Measurements from ENCODE around the gene TMX4.
"Not testable (repeated sequence)": the region's sequence is repeated elsewhere in the genome, so short reads cannot be mapped to it uniquely, and the experiment has no call there.

The TMX4 gene

DNA sequence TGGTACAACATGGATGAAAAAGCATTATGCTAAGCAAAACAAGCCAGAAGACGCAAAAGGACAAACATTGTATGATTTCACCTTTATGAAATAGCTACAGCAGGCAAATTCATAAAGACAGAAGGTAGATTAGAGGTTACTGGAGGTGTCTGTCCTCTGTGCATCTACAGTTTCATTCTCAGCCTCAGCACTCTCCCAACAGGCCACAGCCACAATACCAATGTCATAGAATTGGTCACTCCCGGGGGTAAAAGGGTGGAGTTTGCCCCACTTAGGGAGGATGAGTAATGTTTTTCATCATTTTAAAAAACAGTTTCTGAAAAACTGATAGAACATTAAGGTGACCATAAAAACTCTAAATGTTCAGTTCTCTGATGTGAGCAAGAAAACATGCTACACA lies 17.2 kb upstream of the TMX4 start:
- Mint-ChIP-seq H3K27ac (no peak overlapping the region), H3K9me3 (no peaks in the 10 kb centered on the region), H3K4me3 (no peak overlapping the region), H3K4me1 (peaks cover 4% of the 10 kb centered on the region), H3K36me3 (no peaks in the 10 kb centered on the region), H3K27me3 (peaks cover 1% of the 10 kb centered on the region)
- ATAC-seq (ENCODE audit: low read depth) = no peak
- DNase-seq (ENCODE audit: low spot score in 2 of 2) = no peak

DNA sequence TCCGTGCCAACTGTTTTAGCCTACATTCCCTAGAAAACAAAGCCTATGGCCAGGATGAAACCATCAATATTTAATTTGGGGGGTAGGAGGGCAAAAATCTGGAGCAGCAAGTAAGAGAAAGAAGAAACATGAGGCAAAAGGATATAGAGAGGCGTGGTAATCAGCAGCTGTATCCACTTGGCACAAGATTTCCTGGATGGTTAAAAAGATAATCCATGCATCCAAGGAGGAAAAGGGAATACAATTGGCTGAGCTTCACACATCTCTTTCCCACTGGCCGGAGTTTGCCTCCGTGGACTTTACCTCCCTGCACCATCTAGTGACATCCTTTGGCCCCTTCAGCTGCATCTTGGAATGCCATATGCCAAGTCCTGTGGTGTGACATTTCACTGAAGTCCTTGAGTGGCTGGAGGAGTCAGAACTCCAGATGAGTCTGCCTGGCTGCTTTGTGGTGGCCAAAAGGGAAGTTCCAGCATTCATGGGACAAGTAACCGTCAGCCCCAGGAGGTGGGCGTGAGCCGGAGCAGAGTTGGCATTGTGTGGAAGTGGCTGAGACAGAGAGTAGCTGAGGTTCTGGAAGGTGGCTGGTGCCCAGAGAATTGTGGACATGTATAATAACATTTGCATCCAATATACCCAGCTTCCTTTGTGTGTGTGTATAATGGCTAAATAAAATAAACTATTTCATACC lies 13.7 kb upstream of the TMX4 start:
- H3K36me3 Mint-ChIP-seq = no peaks in the 10 kb centered on the region
- no peak overlapping the region for H3K4me3 Mint-ChIP-seq
- H3K27me3 Mint-ChIP-seq = no peaks in the 10 kb centered on the region
- ATAC-seq (ENCODE audit: low read depth) (no peak), DNase-seq (ENCODE audit: low spot score in 2 of 2) (no peak)
- H3K9me3 Mint-ChIP-seq = no peaks in the 10 kb centered on the region
- H3K4me1 Mint-ChIP-seq = peaks cover 8% of the 10 kb centered on the region
- no peak overlapping the region for H3K27ac Mint-ChIP-seq

DNA sequence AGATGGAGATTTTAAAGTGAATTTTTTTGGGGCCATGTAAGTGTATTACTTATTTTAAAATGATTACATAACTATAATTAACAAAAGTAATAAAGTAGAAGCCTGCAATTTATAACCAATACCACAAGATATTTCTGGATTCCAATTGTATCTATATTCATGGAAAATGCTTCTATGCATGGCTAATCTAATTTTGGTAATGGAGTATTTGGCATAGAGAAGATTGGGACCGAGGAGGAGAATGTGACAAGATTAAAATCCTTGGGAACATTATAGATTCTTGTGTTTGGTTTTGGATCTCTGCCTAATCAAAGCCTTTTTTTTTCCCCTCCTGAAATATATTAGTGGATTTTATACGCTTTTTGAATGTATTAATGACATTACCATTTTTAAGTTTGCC lies 12.9 kb upstream of the TMX4 start:
- DNase-seq (ENCODE audit: low spot score in 2 of 2) (no peak), ATAC-seq (ENCODE audit: low read depth) (no peak)
- no peaks in the 10 kb centered on the region for H3K27me3 Mint-ChIP-seq
- no peaks in the 10 kb centered on the region for H3K36me3 Mint-ChIP-seq
- no peak overlapping the region for H3K27ac Mint-ChIP-seq
- peaks cover 8% of the 10 kb centered on the region for H3K4me1 Mint-ChIP-seq
- no peak overlapping the region for H3K4me3 Mint-ChIP-seq
- no peaks in the 10 kb centered on the region for H3K9me3 Mint-ChIP-seq

DNA sequence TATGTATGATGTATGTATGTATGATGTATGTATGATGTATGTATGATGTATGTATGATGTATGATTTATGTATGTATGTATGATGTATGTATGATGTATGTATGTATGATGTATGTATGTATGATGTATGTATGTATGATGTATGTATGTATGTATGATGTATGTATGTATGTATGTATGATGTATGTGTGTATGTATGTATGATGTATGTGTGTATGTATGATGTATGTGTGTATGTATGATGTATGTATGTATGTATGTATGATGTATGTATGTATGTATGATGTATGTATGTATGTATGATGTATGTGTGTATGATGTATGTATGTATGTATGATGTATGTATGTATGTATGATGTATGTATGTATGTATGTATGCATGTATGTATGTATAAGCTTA lies 12.0 kb upstream of the TMX4 start:
- not testable (repeated sequence) for H3K4me1 Mint-ChIP-seq; ATAC-seq (ENCODE audit: low read depth); H3K9me3 Mint-ChIP-seq; DNase-seq (ENCODE audit: low spot score in 2 of 2); H3K4me3 Mint-ChIP-seq; H3K36me3 Mint-ChIP-seq; H3K27me3 Mint-ChIP-seq
- H3K27ac Mint-ChIP-seq = peak overlapping the region; percentile 62

DNA sequence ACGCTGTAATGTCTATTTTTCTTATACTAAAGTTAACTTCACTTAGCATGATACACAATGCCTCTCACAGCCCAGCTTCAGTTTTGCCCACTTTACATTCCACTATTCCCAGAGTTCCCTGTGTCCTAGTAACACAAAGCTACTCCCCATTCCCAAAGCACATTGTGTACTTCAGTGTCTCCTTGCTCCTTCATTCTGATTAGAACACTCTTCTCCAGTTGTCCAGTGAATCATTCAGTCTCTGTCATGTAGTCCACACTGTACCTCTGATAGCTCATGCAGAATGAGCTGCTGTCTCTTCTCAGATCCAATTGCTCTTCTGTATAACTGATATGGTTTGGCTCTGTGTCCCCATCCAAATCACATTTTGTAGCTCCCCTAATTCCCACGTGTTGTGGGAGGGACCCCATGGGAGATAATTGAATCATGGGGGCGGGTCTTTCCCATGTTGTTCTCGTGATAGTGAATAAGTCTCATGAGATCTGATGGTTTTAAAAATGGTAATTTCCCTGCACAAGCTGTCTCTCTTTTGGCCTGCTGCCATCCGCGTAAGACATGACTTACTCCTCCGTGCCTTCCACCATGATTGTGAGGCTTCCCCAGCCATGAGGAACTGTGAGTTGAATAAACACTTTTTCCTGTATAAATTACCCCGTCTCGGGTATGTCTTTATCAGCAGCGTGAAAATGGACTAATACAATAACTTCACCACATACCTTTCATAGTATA lies 2.1 kb upstream of the TMX4 start:
- ATAC-seq (ENCODE audit: low read depth) (no peak), DNase-seq (ENCODE audit: low spot score in 2 of 2) (no peak)
- Mint-ChIP-seq H3K9me3 (no peaks in the 10 kb centered on the region), H3K4me1 (peaks cover 10% of the 10 kb centered on the region), H3K4me3 (no peak overlapping the region), H3K27ac (no peak overlapping the region), H3K27me3 (no peaks in the 10 kb centered on the region), H3K36me3 (no peaks in the 10 kb centered on the region)

DNA sequence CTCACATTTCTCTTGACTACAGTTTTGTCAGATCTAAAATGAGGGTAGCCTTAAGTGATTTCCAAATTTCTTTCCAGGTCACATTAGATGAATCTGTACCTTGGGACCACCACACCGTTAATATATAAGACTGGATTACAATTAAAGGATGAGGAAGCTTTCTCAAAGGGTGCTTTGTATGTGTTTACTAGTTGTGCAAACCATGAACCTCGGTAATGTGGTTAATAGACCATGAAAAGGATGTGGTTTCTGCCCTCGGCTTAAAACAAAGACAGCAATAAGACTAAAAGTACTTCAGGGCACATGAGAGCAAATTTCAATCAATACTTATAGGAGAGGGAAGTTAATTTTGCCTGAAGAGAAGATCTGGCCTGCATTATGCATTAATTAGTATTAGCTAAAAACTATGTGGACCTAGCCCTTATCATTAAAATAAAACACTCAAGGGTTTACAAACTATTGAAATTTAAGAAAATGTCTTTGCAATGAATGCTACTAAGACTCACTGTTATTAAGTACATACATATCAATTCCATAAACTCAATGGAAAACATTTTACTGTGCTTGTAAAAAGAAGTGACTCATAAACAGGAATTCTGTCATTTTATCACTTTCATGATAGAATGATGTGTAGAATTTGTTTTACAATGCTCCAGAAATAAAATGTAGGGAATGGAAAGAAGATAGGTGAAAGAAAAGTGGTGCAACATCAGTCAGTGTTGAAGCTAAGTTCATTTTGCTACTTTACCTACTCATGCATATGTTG lies 936 bp upstream of the TMX4 start:
- ATAC-seq (ENCODE audit: low read depth) (peak; percentile 65), DNase-seq (ENCODE audit: low spot score in 2 of 2) (peak in 1 of 2 donors; percentile 50)
- Mint-ChIP-seq H3K27ac (no peak overlapping the region), H3K4me3 (no peak overlapping the region), H3K36me3 (peaks cover 2% of the 10 kb centered on the region), H3K27me3 (no peaks in the 10 kb centered on the region), H3K9me3 (no peaks in the 10 kb centered on the region), H3K4me1 (peaks cover 12% of the 10 kb centered on the region)

DNA sequence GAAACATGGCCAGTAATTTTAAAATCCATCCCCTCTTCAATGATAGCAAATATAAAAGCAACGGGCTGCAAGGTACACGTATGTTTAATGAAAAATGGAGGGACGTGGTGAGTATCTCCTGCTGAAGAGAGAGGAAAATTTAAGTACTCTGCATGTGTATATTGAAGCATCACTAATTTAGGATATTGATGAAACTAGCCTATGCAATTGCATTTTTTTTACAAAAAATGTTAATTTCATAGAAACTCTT lies 362 bp upstream of the TMX4 start:
- ATAC-seq (ENCODE audit: low read depth) (peak; percentile 23), DNase-seq (ENCODE audit: low spot score in 2 of 2) (no peak)
- no peak overlapping the region for H3K4me3 Mint-ChIP-seq
- no peak overlapping the region for H3K27ac Mint-ChIP-seq
- H3K36me3 Mint-ChIP-seq = peaks cover 5% of the 10 kb centered on the region
- H3K9me3 Mint-ChIP-seq = no peaks in the 10 kb centered on the region
- H3K27me3 Mint-ChIP-seq = no peaks in the 10 kb centered on the region
- peaks cover 18% of the 10 kb centered on the region for H3K4me1 Mint-ChIP-seq

DNA sequence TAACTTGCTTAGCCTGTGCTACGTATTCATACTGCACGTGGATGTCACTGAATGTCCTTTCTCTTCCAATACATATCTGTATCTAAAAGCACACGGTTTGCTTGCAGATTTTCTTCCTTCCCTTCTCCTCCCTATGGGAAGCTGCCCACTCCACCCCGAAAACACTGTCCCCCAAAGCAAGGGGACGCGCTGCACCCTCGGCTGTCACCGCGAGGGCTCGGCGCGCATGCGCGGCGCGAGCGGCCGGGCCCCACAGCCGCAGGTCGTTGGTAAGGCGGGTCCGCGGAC lies 659 bp downstream of the TMX4 start:
- no peaks in the 10 kb centered on the region for H3K9me3 Mint-ChIP-seq
- peaks cover 8% of the 10 kb centered on the region for H3K36me3 Mint-ChIP-seq
- DNase-seq (ENCODE audit: low spot score in 2 of 2) = peak in 1 of 2 donors; percentile 68
- peak overlapping the region; percentile 85 for H3K4me3 Mint-ChIP-seq
- H3K27me3 Mint-ChIP-seq = no peaks in the 10 kb centered on the region
- ATAC-seq (ENCODE audit: low read depth) = peak; percentile 53
- peaks cover 24% of the 10 kb centered on the region for H3K4me1 Mint-ChIP-seq
- H3K27ac Mint-ChIP-seq = peak overlapping the region; percentile 42

DNA sequence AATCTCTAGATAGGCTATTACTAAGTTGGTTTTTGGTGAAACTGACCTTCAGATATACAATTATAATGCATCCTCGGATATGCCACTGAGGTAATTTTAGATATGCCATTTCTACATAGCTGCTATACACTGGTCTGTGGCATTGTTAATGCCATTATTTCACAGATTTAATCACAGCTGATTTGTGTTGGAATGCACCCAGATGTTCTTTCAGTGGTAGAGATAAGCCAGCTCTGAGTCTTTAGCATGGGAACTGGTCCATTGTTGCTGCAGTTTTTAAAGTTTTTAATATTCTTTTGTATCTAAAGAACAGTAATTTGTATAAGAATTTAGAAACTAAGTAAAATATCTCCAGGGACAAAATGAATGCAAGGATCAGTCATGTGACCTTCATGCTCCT lies 6.8 kb downstream of the TMX4 start:
- H3K9me3 Mint-ChIP-seq = no peaks in the 10 kb centered on the region
- H3K27me3 Mint-ChIP-seq = no peaks in the 10 kb centered on the region
- H3K36me3 Mint-ChIP-seq = peaks cover 14% of the 10 kb centered on the region
- no peak overlapping the region for H3K4me3 Mint-ChIP-seq
- ATAC-seq (ENCODE audit: low read depth) (no peak), DNase-seq (ENCODE audit: low spot score in 2 of 2) (no peak)
- no peak overlapping the region for H3K27ac Mint-ChIP-seq
- peaks cover 29% of the 10 kb centered on the region for H3K4me1 Mint-ChIP-seq

DNA sequence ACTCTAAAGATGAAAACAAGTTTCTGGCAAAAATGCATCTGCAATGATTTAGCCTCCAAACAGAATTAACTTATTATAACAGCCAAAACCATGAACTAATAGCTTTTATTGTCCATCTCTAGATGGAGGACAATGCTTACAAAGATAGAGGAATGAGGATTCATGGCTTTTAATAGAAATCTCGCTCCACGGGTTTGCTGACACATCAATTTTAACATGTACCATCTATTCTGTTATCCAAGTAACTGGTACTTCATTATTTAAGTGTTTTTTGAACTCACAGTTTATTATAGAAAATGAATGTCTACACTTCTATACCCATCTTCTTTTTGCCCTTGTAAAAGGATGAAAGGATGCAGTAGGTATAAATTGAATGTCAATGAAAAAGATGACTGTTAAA lies 10.8 kb downstream of the TMX4 start:
- no peak overlapping the region for H3K4me3 Mint-ChIP-seq
- no peak overlapping the region for H3K27ac Mint-ChIP-seq
- no peak for ATAC-seq (ENCODE audit: low read depth)
- H3K4me1 Mint-ChIP-seq = peaks cover 17% of the 10 kb centered on the region
- no peaks in the 10 kb centered on the region for H3K9me3 Mint-ChIP-seq
- no peak for DNase-seq (ENCODE audit: low spot score in 2 of 2)
- no peaks in the 10 kb centered on the region for H3K27me3 Mint-ChIP-seq
- peaks cover 20% of the 10 kb centered on the region for H3K36me3 Mint-ChIP-seq

DNA sequence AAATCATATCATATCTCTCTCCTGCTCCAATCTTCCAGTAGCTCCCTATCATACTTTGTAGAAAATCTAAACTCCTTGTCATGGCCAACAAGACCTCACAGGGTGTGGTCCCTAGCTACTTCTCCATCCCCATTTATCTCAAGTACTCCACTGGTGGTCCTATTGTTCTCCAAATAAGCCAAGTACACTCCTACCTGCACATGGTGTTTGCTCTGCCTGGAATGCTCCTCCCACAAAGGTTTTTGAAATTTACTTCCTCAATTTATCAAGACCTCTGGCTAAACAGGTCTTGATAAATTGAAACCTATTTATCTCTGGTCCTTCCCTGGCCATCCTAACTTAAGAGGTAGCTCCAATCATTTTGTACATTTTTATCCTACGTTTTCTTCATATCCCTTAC lies 12.1 kb downstream of the TMX4 start:
- H3K27ac Mint-ChIP-seq = peak overlapping the region; percentile 15
- DNase-seq (ENCODE audit: low spot score in 2 of 2) = no peak
- H3K9me3 Mint-ChIP-seq = no peaks in the 10 kb centered on the region
- H3K36me3 Mint-ChIP-seq = peaks cover 19% of the 10 kb centered on the region
- peaks cover 15% of the 10 kb centered on the region for H3K4me1 Mint-ChIP-seq
- H3K27me3 Mint-ChIP-seq = no peaks in the 10 kb centered on the region
- H3K4me3 Mint-ChIP-seq = no peak overlapping the region
- ATAC-seq (ENCODE audit: low read depth) = peak; percentile 31

DNA sequence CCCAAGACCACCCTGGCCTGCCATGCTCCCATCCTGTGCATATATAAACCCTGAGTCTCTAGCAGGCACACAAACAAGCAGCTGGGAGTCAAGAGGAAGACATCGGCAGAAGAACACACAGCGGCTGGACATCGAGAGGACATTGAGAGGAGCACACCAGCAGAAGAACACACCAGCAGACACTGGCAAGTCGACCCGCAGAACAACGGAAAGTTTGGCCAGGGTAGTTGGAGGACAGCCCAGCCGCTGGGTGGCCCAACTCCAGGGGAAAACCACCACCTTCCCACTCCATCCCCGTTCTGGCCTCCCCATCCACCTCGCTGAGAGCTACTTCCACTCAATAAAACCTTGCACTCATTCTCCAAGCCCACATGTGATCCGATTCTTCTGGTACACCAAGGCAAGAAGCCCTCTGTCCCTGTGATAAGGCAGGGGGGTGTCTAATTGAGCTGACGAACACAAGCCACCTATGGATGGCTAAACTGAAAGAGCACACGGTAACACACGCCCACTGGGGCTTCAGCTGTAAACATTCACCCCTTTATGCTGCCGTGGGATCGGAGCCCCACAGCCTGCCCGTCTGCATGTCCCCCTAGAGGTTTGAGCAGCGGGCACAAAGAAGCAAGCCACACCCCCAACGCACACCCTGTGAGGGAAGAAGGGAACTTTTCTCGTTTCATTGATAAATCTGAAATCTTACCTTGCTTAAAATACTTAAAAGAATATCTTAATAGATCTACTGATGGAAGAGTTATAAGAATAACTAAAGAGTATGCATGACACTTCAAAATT lies 13.8 kb downstream of the TMX4 start:
- peaks cover 27% of the 10 kb centered on the region for H3K36me3 Mint-ChIP-seq
- peaks cover 9% of the 10 kb centered on the region for H3K4me1 Mint-ChIP-seq
- H3K9me3 Mint-ChIP-seq = no peaks in the 10 kb centered on the region
- H3K4me3 Mint-ChIP-seq = no peak overlapping the region
- H3K27me3 Mint-ChIP-seq = no peaks in the 10 kb centered on the region
- ATAC-seq (ENCODE audit: low read depth) = no peak
- no peak for DNase-seq (ENCODE audit: low spot score in 2 of 2)
- H3K27ac Mint-ChIP-seq = peak overlapping the region; percentile 15

DNA sequence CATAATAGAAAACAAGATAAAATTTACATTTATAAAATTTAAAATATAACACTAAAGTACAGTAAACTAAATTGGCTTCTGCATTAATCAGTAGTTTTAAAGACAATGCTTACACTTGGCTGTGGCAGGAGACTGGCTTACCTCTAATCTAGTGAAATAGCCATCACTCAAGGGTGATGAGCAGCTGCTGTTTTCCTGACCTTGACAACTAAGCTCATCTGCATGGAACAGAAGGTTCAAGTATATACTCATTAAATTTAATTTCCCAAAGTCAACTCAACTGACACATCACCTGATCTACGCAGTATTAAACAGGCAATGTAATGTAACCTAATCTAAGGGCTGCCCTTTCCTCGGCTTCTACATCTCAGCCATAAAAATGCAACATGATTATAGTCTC lies 14.5 kb downstream of the TMX4 start:
- Mint-ChIP-seq H3K27ac (peak overlapping the region; percentile 76), H3K9me3 (no peaks in the 10 kb centered on the region), H3K4me1 (peaks cover 14% of the 10 kb centered on the region), H3K36me3 (peaks cover 34% of the 10 kb centered on the region), H3K4me3 (no peak overlapping the region), H3K27me3 (no peaks in the 10 kb centered on the region)
- ATAC-seq (ENCODE audit: low read depth) (no peak), DNase-seq (ENCODE audit: low spot score in 2 of 2) (no peak)

DNA sequence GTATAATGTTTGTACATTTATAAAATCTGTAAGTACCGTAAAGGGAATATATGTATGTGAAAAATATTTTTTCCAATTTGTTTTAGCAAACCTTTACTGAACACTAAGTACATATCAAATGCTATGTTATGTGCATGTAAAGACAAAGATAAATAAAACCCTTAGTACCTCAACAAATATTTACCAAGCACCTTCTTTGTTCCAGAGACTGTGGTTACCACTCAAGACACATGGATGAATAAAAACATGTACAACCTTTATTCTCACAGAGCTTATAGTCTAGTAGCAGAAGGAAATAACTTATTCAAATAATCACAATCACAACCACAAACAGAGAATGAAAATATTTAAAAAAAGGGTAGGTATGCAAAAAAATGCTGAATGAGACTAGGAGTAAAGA lies 17.5 kb downstream of the TMX4 start:
- H3K27me3 Mint-ChIP-seq = no peaks in the 10 kb centered on the region
- no peak overlapping the region for H3K27ac Mint-ChIP-seq
- peaks cover 6% of the 10 kb centered on the region for H3K4me1 Mint-ChIP-seq
- no peak for ATAC-seq (ENCODE audit: low read depth)
- H3K4me3 Mint-ChIP-seq = no peak overlapping the region
- no peaks in the 10 kb centered on the region for H3K9me3 Mint-ChIP-seq
- H3K36me3 Mint-ChIP-seq = peaks cover 27% of the 10 kb centered on the region
- no peak for DNase-seq (ENCODE audit: low spot score in 2 of 2)
